Trophoblast cell (in vitro differentiated cells and primary cell): ENCODE results near the gene SDC1.

Source experiments
- DNase-seq, 2 donors: peaks; one replicate each; pipeline ENCODE4 v3.0.0-alpha.2; 2016
- H2AFZ ChIP-seq: 2 replicates; pipeline ENCODE4 v1.6.1; 2013; ENCODE audit warnings: low read length, moderate library complexity, mild to moderate bottlenecking; ENCODE audit not compliant: insufficient read depth, poor library complexity
- H2AK5ac ChIP-seq: 2 replicates; pipeline ENCODE4 v1.6.1; 2013; ENCODE audit warnings: mild to moderate bottlenecking, low read length
- H2BK120ac ChIP-seq: 2 replicates; pipeline ENCODE4 v1.6.1; 2013; ENCODE audit warnings: low read length, mild to moderate bottlenecking, moderate library complexity; ENCODE audit not compliant: insufficient read depth, poor library complexity
- H2BK12ac ChIP-seq: 2 replicates; pipeline ENCODE4 v1.6.1; 2013; ENCODE audit warnings: mild to moderate bottlenecking, low read length, moderate library complexity
- H2BK5ac ChIP-seq: 2 replicates; pipeline ENCODE4 v1.6.1; 2013; ENCODE audit warnings: low read length, low read depth, moderate library complexity, mild to moderate bottlenecking; ENCODE audit not compliant: poor library complexity
- H3K14ac ChIP-seq: 2 replicates; pipeline ENCODE4 v1.6.1; 2013; ENCODE audit warnings: mild to moderate bottlenecking, low read length
- H3K18ac ChIP-seq: 2 replicates; pipeline ENCODE4 v1.6.1; 2013; ENCODE audit warnings: mild to moderate bottlenecking, low read length
- H3K23ac ChIP-seq: 2 replicates; pipeline ENCODE4 v1.6.1; 2013; ENCODE audit warnings: low read length
- H3K27ac ChIP-seq: 2 replicates; pipeline ENCODE4 v1.5.1; 2013; ENCODE audit warnings: low read depth, mild to moderate bottlenecking, inconsistent platforms, low read length, moderate library complexity
- H3K27me3 ChIP-seq: 2 replicates; pipeline ENCODE4 v1.6.1; 2013; ENCODE audit warnings: inconsistent platforms, mild to moderate bottlenecking, low read length, moderate library complexity; ENCODE audit not compliant: insufficient read depth
- H3K36me3 ChIP-seq, 2 experiments: 1 replicate in 1 of 2; 2 replicates in 1 of 2; pipeline ENCODE4 v1.6.1; 2013; ENCODE audit warnings: low read length in 2 of 2, mild to moderate bottlenecking in 2 of 2, moderate library complexity in 1 of 2; ENCODE audit not compliant: insufficient read depth in 2 of 2, control insufficient read depth in 1 of 2
- H3K4ac ChIP-seq: 2 replicates; pipeline ENCODE4 v1.6.1; 2013; ENCODE audit warnings: low read depth, mild to moderate bottlenecking, low read length, moderate library complexity
- H3K4me1 ChIP-seq, 2 experiments: 1 replicate in 1 of 2; 2 replicates in 1 of 2; pipeline ENCODE4 v1.6.1; 2013; ENCODE audit warnings: low read length in 2 of 2, mild to moderate bottlenecking in 2 of 2, moderate library complexity in 1 of 2; ENCODE audit not compliant: insufficient read depth in 2 of 2, control insufficient read depth in 1 of 2
- H3K4me2 ChIP-seq: 2 replicates; pipeline ENCODE4 v1.6.1; 2013; ENCODE audit warnings: inconsistent platforms, mild to moderate bottlenecking, low read length, moderate library complexity
- H3K4me3 ChIP-seq: 2 replicates; pipeline ENCODE4 v1.5.1; 2013; ENCODE audit warnings: mild to moderate bottlenecking, low read depth, low read length, inconsistent platforms
- H3K79me1 ChIP-seq: one replicate; pipeline ENCODE4 v1.6.1; 2013; ENCODE audit warnings: low read length
- H3K79me2 ChIP-seq: 2 replicates; pipeline ENCODE4 v1.6.1; 2013; ENCODE audit warnings: low read length, mild to moderate bottlenecking; ENCODE audit not compliant: control insufficient read depth, insufficient read depth, poor library complexity
- H3K9ac ChIP-seq: 2 replicates; pipeline ENCODE4 v1.6.1; 2013; ENCODE audit warnings: mild to moderate bottlenecking, low read length
- H3K9me3 ChIP-seq: 2 replicates; pipeline ENCODE4 v1.6.1; 2013; ENCODE audit warnings: low read depth, mild to moderate bottlenecking, control low read depth, inconsistent platforms, low read length; ENCODE audit not compliant: insufficient read depth
- H4K12ac ChIP-seq: 2 replicates; pipeline ENCODE4 v1.6.1; 2013; ENCODE audit warnings: low read depth, mild to moderate bottlenecking, low read length, moderate library complexity
- H4K8ac ChIP-seq: 2 replicates; pipeline ENCODE4 v1.6.1; 2013; ENCODE audit warnings: low read depth, mild to moderate bottlenecking, low read length, moderate library complexity
- H4K91ac ChIP-seq: one replicate; pipeline ENCODE4 v1.6.1; 2013; ENCODE audit warnings: low read depth, mild to moderate bottlenecking, low read length, moderate library complexity
- WGBS: extraction: QIAGEN DNeasy Blood & Tissue Kit; methylation state at CpG from one replicate; pipeline ENCODE4 v1.1.7; 2013; ENCODE audit warnings: missing lambda C conversion rate; ENCODE audit not compliant: insufficient read length, insufficient coverage; ENCODE audit errors: extremely low coverage; 5-methylcytosine and 5-hydroxymethylcytosine counted together

SDC1 gene

DNA sequence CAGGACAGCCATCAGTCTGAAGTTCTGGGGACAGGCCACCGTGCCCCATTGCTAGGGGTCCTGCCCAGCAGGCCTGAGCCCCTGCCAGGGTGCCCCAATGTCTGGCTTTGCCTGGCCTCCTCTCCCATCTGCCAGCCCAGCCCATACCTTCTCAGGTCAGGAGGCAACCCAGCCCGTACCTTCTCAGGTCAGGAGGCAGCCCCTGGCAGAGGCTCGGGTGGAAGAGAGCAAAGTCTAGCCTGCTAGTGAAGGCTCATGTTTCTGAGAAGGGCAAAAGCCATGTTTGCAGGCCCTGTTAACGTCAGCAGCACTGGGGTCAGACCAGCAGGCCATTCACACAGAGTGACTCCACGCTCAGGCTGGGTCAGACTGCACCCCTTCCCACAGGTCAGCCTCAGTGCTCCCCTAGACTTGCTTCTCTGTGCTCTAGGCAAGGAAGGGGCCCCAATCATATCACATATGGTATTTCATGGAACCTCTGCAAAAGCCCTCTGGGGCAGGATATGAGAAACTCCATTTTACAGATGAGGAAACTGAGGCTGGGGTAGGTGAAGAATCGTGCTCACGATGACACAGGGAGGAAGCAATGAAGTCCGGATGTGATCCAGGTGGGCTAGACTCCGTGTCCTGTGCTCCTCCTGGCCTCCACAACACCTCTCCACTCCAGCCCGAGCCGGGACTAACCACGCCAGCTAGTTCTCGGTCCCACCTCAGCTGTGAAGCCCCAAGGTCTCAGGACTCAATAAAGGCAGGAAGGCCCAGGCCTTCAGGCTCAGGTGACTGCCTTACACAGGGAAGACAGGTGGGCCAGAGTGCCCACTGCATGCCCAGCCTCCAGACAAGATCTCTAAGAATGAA is 9.5 kb downstream of the SDC1 start:
- H3K4me1 ChIP-seq: peaks cover 18% of the 10 kb centered on the region in 2 experiments
- no peak overlapping the region for H4K91ac ChIP-seq
- no peak overlapping the region for H3K4me2 ChIP-seq
- no peak overlapping the region for H3K23ac ChIP-seq
- no peak overlapping the region for H2BK5ac ChIP-seq
- peaks cover 3 to 16% of the 10 kb centered on the region in 2 experiments for H3K36me3 ChIP-seq
- no peak overlapping the region for H4K8ac ChIP-seq
- no peak overlapping the region for H3K4ac ChIP-seq
- H3K79me1 ChIP-seq: peaks cover 19% of the 10 kb centered on the region
- no peak overlapping the region for H2AFZ ChIP-seq
- no peak overlapping the region for H4K12ac ChIP-seq
- H3K27ac ChIP-seq: no peak overlapping the region
- H3K18ac ChIP-seq: no peak overlapping the region
- no peak for DNase-seq
- H2BK12ac ChIP-seq: no peak overlapping the region
- no CpG with 5 or more reads among the region's 13 CpGs for WGBS
- no peaks in the 10 kb centered on the region for H3K27me3 ChIP-seq
- no peaks in the 10 kb centered on the region for H3K79me2 ChIP-seq
- H2AK5ac ChIP-seq: no peak overlapping the region
- no peak overlapping the region for H3K4me3 ChIP-seq
- no peak overlapping the region for H2BK120ac ChIP-seq
- H3K14ac ChIP-seq: no peak overlapping the region
- H3K9ac ChIP-seq: no peak overlapping the region
- peaks cover 1% of the 10 kb centered on the region for H3K9me3 ChIP-seq

DNA sequence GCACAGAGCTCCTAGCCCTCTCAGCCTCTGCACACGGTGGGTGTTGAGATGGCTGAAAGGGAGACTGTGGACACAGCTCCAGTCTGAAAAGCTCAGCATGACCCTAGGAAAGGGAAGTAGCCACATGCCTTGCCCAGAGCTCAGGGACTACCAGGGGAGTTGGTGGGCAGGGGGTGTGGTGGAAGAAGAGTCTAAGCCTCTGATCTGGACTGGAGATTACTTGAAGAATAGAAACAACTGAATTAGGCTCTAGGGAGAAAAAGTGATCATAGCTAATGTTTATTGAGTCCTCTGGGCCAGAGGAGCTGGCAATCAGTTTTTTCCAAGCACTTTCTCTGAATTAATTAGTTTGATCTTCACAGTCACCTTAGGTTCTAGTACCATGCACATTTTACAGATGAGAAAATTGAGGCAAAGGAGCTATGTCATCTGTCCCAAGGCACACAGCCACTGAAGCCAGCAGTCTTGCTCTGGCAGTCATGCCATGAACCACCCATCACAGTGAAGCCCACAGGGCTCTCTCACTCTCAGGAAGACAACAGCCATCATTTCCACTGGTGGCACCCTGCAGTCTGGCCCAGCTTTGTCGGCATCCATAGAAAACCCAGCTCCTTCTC is 10.3 kb downstream of the SDC1 start:
- H3K79me1 ChIP-seq: peaks cover 19% of the 10 kb centered on the region
- no peak overlapping the region for H3K4me2 ChIP-seq
- no peaks in the 10 kb centered on the region for H3K79me2 ChIP-seq
- no peak for DNase-seq
- no peak overlapping the region for H3K27ac ChIP-seq
- H4K12ac ChIP-seq: no peak overlapping the region
- no peak overlapping the region for H2BK120ac ChIP-seq
- H2BK12ac ChIP-seq: peak overlapping the region; percentile 15
- no CpG with 5 or more reads among the region's 2 CpGs for WGBS
- H3K9ac ChIP-seq: no peak overlapping the region
- H4K91ac ChIP-seq: peak overlapping the region; percentile 31
- H3K23ac ChIP-seq: no peak overlapping the region
- H3K36me3 ChIP-seq: peaks cover 3 to 16% of the 10 kb centered on the region in 2 experiments
- H3K4me3 ChIP-seq: no peak overlapping the region
- peaks cover 1% of the 10 kb centered on the region for H3K9me3 ChIP-seq
- H2AK5ac ChIP-seq: peak overlapping the region; percentile 22
- H3K4ac ChIP-seq: no peak overlapping the region
- no peak overlapping the region for H4K8ac ChIP-seq
- no peak overlapping the region for H2AFZ ChIP-seq
- H3K4me1 ChIP-seq: peaks cover 18% of the 10 kb centered on the region in 2 experiments
- no peaks in the 10 kb centered on the region for H3K27me3 ChIP-seq
- no peak overlapping the region for H2BK5ac ChIP-seq
- H3K18ac ChIP-seq: no peak overlapping the region
- H3K14ac ChIP-seq: no peak overlapping the region

- Histone ChIP-seq H3K4me2 (no peak overlapping the region), H2AFZ (no peak overlapping the region), H3K23ac (no peak overlapping the region), H3K9me3 (peaks cover 1% of the 10 kb centered on the region), H3K4me3 (no peak overlapping the region), H4K8ac (no peak overlapping the region), H4K12ac (no peak overlapping the region), H2BK120ac (peak overlapping the region; percentile 24), H3K18ac (peak overlapping the region; percentile 52), H3K9ac (no peak overlapping the region), H3K27ac (no peak overlapping the region), H2BK5ac (no peak overlapping the region), H3K4ac (no peak overlapping the region), H3K4me1 (peaks cover 18% of the 10 kb centered on the region in 2 experiments), H4K91ac (peak overlapping the region; percentile 58), H2BK12ac (peak overlapping the region; percentile 58), H3K14ac (no peak overlapping the region), H3K79me1 (peaks cover 19% of the 10 kb centered on the region), H3K79me2 (no peaks in the 10 kb centered on the region), H3K36me3 (peaks cover 3 to 12% of the 10 kb centered on the region in 2 experiments), H3K27me3 (peaks cover 2% of the 10 kb centered on the region), H2AK5ac (peak overlapping the region; percentile 36)
- DNase-seq: peak; percentile 20 to 48
- WGBS: no CpG with 5 or more reads among the region's 9 CpGs
These were observed 11.0 kb downstream of the SDC1 start for GRCh38 chr2:20213651-20214565.

GRCh38 chr2:20212871-20213503 is 11.9 kb downstream of the SDC1 start:
- Histone ChIP-seq H2AK5ac (peak overlapping the region; percentile 36), H2BK12ac (peak overlapping the region; percentile 58), H3K79me2 (no peaks in the 10 kb centered on the region), H3K4me2 (no peak overlapping the region), H3K9me3 (peaks cover 1% of the 10 kb centered on the region), H4K8ac (peak overlapping the region; percentile 52), H3K4ac (no peak overlapping the region), H3K27ac (no peak overlapping the region), H3K18ac (peak overlapping the region; percentile 52), H2BK5ac (no peak overlapping the region), H3K27me3 (peaks cover 2% of the 10 kb centered on the region), H4K12ac (no peak overlapping the region), H2AFZ (peak overlapping the region; percentile 20), H3K9ac (no peak overlapping the region), H3K4me1 (peaks cover 19 to 21% of the 10 kb centered on the region in 2 experiments), H3K14ac (peak overlapping the region; percentile 43), H3K79me1 (peaks cover 19% of the 10 kb centered on the region), H2BK120ac (peak overlapping the region; percentile 24), H3K36me3 (peaks cover 0 to 8% of the 10 kb centered on the region in 2 experiments), H3K23ac (no peak overlapping the region), H4K91ac (peak overlapping the region; percentile 58), H3K4me3 (no peak overlapping the region)
- no CpG with 5 or more reads among the region's 16 CpGs for WGBS
- peak; percentile 81 to 87 for DNase-seq
